Measurements from ENCODE around the gene MSL3B.

DNA sequence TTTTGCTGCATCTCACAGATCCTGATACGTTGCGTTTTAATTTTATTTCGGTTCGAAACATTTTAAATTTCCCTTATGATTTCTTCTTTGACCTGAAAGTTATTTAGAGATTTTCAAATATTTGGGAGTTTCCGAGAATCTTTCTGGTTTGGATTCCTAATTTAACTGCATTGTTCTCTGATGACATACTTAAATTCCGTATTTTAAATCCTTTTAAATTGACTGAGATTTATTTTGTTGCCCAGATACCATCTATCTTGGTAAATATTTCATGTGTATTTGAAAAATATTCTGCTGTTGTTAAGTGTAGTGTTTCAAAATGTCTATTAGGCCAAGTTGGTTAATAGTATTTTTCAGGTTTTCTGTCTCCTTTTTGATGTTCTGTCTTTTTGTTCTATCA is 52.3 kb downstream of the MSL3B start:
- TF ChIP-seq FOXM1 (IDR thresholded peaks at IDR 0.05; ENCODE audit: borderline replicate concordance) (no peak), TARDBP (IDR thresholded peaks at IDR 0.05) (no peak), ELF4 (IDR thresholded peaks at IDR 0.05) (no peak), CTBP1 (IDR thresholded peaks at IDR 0.05; ENCODE audit: borderline replicate concordance) (no peak), BHLHE40 (IDR thresholded peaks at IDR 0.05; ENCODE audit: borderline replicate concordance) (no peak), SUZ12 (IDR thresholded peaks at IDR 0.05) (no peak), SP1 (IDR thresholded peaks at IDR 0.05) (no peak), FOXK2 (IDR thresholded peaks at IDR 0.05) (no peak), NFRKB (IDR thresholded peaks at IDR 0.05) (no peak), FOXA1 (IDR thresholded peaks at IDR 0.05) (no peak), ZNF384 (IDR thresholded peaks at IDR 0.05) (no peak)
- TF ChIP-seq, protein P1, sequence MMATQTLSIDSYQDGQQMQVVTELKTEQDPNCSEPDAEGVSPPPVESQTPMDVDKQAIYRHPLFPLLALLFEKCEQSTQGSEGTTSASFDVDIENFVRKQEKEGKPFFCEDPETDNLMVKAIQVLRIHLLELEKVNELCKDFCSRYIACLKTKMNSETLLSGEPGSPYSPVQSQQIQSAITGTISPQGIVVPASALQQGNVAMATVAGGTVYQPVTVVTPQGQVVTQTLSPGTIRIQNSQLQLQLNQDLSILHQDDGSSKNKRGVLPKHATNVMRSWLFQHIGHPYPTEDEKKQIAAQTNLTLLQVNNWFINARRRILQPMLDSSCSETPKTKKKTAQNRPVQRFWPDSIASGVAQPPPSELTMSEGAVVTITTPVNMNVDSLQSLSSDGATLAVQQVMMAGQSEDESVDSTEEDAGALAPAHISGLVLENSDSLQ (IDR thresholded peaks at IDR 0.05), result no peak
